DOHH2 (cell line): ENCODE data around the gene RAB43.

Source experiments
- CTCF ChIP-seq: fragments of 200-600 bp; sonication (generic); IDR thresholded peaks from one replicate; pipeline ENCODE4 v1.5.1; 2014; ENCODE audit warnings: antibody characterized with exemption, mild to moderate bottlenecking, low read depth, low read length; ENCODE audit not compliant: poor library complexity, severe bottlenecking
- EZH2phosphoT487 ChIP-seq: fragments of 200-600 bp; sonication (generic); IDR thresholded peaks from 2 replicates; pipeline ENCODE4 v1.6.1; 2017; ENCODE audit warnings: borderline replicate concordance, mild to moderate bottlenecking, antibody characterized with exemption, low read length, moderate library complexity, mixed read lengths

GRCh38 chr3:129130291-129130813 is 8.7 kb upstream of the RAB43 start:
- TF ChIP-seq CTCF, result no peak
- no peak for TF ChIP-seq EZH2phosphoT487
